Activated CD4-positive, alpha-beta memory T cell treated with anti-CD3 and anti-CD28 coated beads, Interleukin-2, amount 10 ng/mL, durations not matched to agents 7 days and 5 days (primary cell): ENCODE measurements around the gene CLSTN2. TPM values are rescaled to one million over a fixed set of nuclear protein-coding genes. Genes with fewer than 3 reads are reported as not detected.

Source experiments
- CTCF ChIA-PET: fragments of 350-600 bp; sonication (Branson Sonifier 250); formaldehyde crosslinking; loops from one replicate; lab custom pipeline; 2021; ENCODE audit warnings: antibody characterized with exemption, inconsistent platforms; lab: Charles Lee
- POLR2A ChIA-PET: fragments of 350-600 bp; sonication (Branson Sonifier 250); formaldehyde crosslinking; loops from one replicate; lab custom pipeline; 2021; ENCODE audit warnings: antibody characterized with exemption; lab: Charles Lee
- DNase-seq: peaks from one replicate; pipeline ENCODE4 v3.0.0-alpha.2; 2020
- H3K27ac Mint-ChIP-seq: one replicate; pipeline ENCODE4 v1.8.0; 2021; ENCODE audit warnings: mild to moderate bottlenecking, mixed read lengths
- H3K27me3 Mint-ChIP-seq: one replicate; pipeline ENCODE4 v1.8.0; 2021; ENCODE audit warnings: mixed read lengths
- H3K36me3 Mint-ChIP-seq: one replicate; pipeline ENCODE4 v1.8.0; 2021; ENCODE audit warnings: low read depth, mixed read lengths
- H3K4me1 Mint-ChIP-seq: one replicate; pipeline ENCODE4 v1.8.0; 2021; ENCODE audit warnings: mixed read lengths
- H3K4me3 Mint-ChIP-seq: one replicate; pipeline ENCODE4 v1.8.0; 2021; ENCODE audit warnings: mild to moderate bottlenecking, mixed read lengths
- H3K9me3 Mint-ChIP-seq: one replicate; pipeline ENCODE4 v1.8.0; 2021; ENCODE audit warnings: mixed read lengths
- total RNA-seq, 2 experiments: library from RNA; stranded (reverse); gene quantifications; one replicate each; pipeline ENCODE4 v1.2.3, GENCODE V29; 2021

The CLSTN2 gene
- total RNA-seq, 2 experiments from 2014 or later, result not detected

DNA sequence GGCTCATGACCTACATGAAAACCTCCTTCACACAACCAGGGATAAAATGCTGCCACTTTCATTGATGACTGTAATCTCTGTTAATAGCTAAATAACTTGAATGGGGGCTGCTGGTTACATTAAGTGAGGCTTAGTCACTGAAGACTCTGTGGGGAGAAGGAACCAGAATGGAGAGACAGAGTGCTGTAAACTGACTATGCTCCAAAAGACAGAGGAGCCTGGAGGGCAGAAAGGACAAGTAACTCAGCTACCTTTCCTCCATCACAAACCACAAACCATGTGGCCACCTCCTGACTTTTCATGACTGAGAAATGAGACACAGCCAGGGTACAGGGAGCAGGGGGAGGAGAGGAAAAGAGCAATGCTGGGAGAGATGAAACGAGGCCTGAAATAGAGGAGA is 645.8 kb downstream of the CLSTN2 start:
- ChIA-PET POLR2A (no interaction called here), CTCF (no interaction called here)
- Mint-ChIP-seq H3K27ac (no peak overlapping the region), H3K9me3 (no peaks in the 10 kb centered on the region), H3K4me1 (no peaks in the 10 kb centered on the region), H3K36me3 (no peaks in the 10 kb centered on the region), H3K27me3 (no peaks in the 10 kb centered on the region), H3K4me3 (no peak overlapping the region)
- no peak for DNase-seq

- Mint-ChIP-seq H3K4me1 (no peaks in the 10 kb centered on the region), H3K27ac (no peak overlapping the region), H3K4me3 (no peak overlapping the region), H3K9me3 (no peaks in the 10 kb centered on the region), H3K36me3 (no peaks in the 10 kb centered on the region), H3K27me3 (no peaks in the 10 kb centered on the region)
- DNase-seq, result no peak
- POLR2A ChIA-PET, result no interaction called here
- CTCF ChIA-PET, result no interaction called here
Observed at GRCh38 chr3:140584549-140584948, 649.6 kb downstream of the CLSTN2 start.

- Mint-ChIP-seq H3K27me3 (no peaks in the 10 kb centered on the region), H3K36me3 (no peaks in the 10 kb centered on the region), H3K27ac (no peak overlapping the region), H3K9me3 (peaks cover 2% of the 10 kb centered on the region), H3K4me1 (no peaks in the 10 kb centered on the region), H3K4me3 (no peak overlapping the region)
- no peak for DNase-seq
- POLR2A ChIA-PET, result no interaction called here
- CTCF ChIA-PET, result no interaction called here
Observed at GRCh38 chr3:140585828-140586227, 650.8 kb downstream of the CLSTN2 start.

- ChIA-PET CTCF (no interaction called here), POLR2A (no interaction called here)
- Mint-ChIP-seq H3K4me1 (no peaks in the 10 kb centered on the region), H3K36me3 (no peaks in the 10 kb centered on the region), H3K27ac (no peak overlapping the region), H3K27me3 (no peaks in the 10 kb centered on the region), H3K4me3 (no peak overlapping the region), H3K9me3 (peaks cover 2% of the 10 kb centered on the region)
- no peak for DNase-seq
Observed at GRCh38 chr3:140586311-140586710, 651.3 kb downstream of the CLSTN2 start.

DNA sequence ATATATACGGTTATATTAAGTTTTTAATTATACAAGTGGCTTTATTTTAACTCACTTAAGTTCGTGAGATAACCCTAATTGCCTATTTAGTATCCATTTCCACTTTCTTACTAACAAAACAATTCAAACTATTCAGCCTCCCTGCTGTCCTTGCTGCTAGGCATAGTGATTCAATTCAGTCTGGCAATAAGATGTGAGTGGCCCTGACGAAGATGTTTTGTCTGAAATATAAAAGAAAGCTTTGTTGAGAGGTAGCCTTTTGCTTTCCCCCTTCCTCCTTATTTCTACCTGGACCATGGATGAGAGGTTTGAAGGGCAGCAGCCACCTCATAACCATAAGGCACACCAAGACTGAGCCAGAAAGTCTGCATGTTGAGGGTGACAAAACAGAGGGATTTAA is 653.6 kb downstream of the CLSTN2 start:
- Mint-ChIP-seq H3K4me3 (no peak overlapping the region), H3K27me3 (no peaks in the 10 kb centered on the region), H3K9me3 (peaks cover 2% of the 10 kb centered on the region), H3K27ac (no peak overlapping the region), H3K36me3 (no peaks in the 10 kb centered on the region), H3K4me1 (no peaks in the 10 kb centered on the region)
- CTCF ChIA-PET, result no interaction called here
- POLR2A ChIA-PET, result no interaction called here
- DNase-seq, result no peak

DNA sequence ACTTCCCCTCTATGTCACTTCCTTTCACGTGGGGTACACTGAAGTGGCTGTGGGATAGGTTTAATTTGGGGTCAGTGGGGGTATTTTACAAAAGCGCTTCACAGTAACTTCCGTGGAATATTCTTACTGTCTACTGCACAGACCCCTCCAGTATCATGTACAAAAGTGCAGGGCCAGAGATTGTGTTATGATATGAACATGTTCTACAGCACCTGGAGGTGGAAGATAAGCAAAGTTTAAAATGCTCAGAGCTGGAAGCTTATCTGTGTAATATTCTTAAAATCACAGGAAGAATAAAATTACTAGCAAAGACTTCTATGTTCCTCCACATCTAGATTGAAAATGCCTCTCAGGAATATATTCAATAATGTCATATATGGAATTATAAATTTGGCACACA is 658.8 kb downstream of the CLSTN2 start:
- POLR2A ChIA-PET, result no interaction called here
- peaks cover 2% of the 10 kb centered on the region for H3K9me3 Mint-ChIP-seq
- CTCF ChIA-PET, result no interaction called here

DNA sequence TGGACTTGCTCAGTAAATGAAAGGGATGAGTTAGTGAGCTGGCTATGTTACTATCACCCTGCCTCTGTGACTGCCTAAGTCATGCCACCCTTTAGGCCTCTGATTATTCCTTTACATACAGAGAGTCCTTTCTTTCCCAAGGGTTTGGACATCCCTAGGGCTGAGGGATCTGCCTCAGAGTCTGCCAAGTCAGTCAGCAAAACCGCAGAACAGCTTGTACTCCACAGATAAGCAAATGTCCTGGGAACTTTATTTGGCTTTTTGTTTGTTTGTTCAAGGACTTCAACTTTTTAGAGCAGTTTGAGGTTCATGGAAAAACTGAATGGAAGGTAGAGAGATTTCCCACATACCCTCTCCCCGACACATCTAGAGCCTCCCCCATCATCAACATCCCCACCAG is 660.3 kb downstream of the CLSTN2 start:
- Mint-ChIP-seq H3K27me3 (no peaks in the 10 kb centered on the region), H3K9me3 (no peaks in the 10 kb centered on the region), H3K4me1 (no peaks in the 10 kb centered on the region), H3K27ac (no peak overlapping the region), H3K36me3 (no peaks in the 10 kb centered on the region), H3K4me3 (no peak overlapping the region)
- CTCF ChIA-PET, result no interaction called here
- no peak for DNase-seq
- POLR2A ChIA-PET, result no interaction called here

More for the DNA sequence above, 658.8 kb downstream of the CLSTN2 start:
- DNase-seq, result no peak
- no peak overlapping the region for H3K4me3 Mint-ChIP-seq
- no peak overlapping the region for H3K27ac Mint-ChIP-seq
- H3K27me3 Mint-ChIP-seq, result no peaks in the 10 kb centered on the region
- no peaks in the 10 kb centered on the region for H3K4me1 Mint-ChIP-seq
- H3K36me3 Mint-ChIP-seq, result no peaks in the 10 kb centered on the region

DNA sequence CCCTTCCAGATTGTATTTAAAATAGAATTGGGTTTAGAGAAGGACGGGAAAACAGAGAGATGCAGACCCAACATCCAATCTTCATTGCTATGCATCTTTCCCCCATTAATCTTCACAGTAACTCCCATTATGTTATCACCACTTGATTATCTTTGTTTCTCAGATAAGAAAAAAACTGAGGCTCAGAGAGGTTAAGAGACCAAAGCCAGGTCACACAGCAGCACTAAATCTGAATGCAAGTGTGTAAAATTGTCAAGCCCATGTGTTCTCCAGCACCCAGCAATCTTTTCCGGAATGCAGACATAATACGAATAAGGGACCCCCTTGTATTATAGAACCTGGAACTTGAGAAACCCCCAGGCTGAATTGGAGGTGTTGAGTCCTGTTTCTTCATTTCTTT is 662.4 kb downstream of the CLSTN2 start:
- DNase-seq, result no peak
- no peak overlapping the region for H3K4me3 Mint-ChIP-seq
- CTCF ChIA-PET, result no interaction called here
- H3K27ac Mint-ChIP-seq, result no peak overlapping the region
- no peaks in the 10 kb centered on the region for H3K4me1 Mint-ChIP-seq
- H3K9me3 Mint-ChIP-seq, result no peaks in the 10 kb centered on the region
- no peaks in the 10 kb centered on the region for H3K36me3 Mint-ChIP-seq
- no peaks in the 10 kb centered on the region for H3K27me3 Mint-ChIP-seq
- POLR2A ChIA-PET, result no interaction called here

DNA sequence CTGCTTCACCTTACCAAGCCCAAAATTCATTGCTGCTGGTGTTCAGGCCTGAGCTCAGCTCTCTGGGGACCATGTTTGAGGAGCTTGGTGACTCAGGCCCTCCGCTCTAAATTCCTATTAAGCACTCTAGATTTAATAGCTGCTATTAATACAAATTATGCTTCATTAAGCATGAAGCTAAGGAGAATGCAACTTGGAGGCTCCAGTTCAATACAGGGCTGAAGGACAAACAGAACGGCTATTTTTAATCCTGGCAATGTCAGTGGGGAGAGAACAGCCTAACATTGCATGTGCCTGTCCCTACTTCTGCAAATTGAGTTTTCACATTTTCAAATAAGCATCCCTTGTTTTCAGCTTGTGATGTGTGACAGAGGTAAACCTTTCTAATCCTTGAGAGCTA is 662.8 kb downstream of the CLSTN2 start:
- H3K4me1 Mint-ChIP-seq, result no peaks in the 10 kb centered on the region
- H3K36me3 Mint-ChIP-seq, result no peaks in the 10 kb centered on the region
- ChIA-PET CTCF (no interaction called here), POLR2A (no interaction called here)
- DNase-seq, result no peak
- no peak overlapping the region for H3K4me3 Mint-ChIP-seq
- H3K27me3 Mint-ChIP-seq, result no peaks in the 10 kb centered on the region
- H3K27ac Mint-ChIP-seq, result no peak overlapping the region
- H3K9me3 Mint-ChIP-seq, result no peaks in the 10 kb centered on the region

GRCh38 chr3:140599009-140599408 is 664.0 kb downstream of the CLSTN2 start:
- Mint-ChIP-seq H3K27ac (no peak overlapping the region), H3K36me3 (no peaks in the 10 kb centered on the region), H3K4me1 (no peaks in the 10 kb centered on the region), H3K9me3 (no peaks in the 10 kb centered on the region), H3K27me3 (no peaks in the 10 kb centered on the region), H3K4me3 (no peak overlapping the region)
- ChIA-PET POLR2A (no interaction called here), CTCF (no interaction called here)
- no peak for DNase-seq

DNA sequence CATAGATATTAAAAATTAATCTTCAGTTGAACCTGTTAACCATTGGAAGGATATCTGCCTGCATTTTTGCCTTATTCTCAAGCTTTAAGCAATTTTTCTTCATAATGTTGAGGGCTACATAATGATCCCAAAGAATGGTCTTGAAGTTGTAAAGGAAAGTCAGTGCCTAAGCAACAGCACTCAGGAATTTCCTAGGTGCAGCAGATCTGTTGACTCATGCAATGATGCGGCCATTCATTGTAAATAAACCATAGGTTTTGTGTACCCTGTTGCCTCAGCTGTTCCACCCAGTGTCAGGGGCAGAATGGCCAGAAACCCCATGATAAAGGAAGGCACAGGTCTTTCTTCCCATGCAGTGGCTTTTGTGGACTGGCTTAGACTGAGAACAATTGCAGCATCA is 664.5 kb downstream of the CLSTN2 start:
- no peaks in the 10 kb centered on the region for H3K36me3 Mint-ChIP-seq
- CTCF ChIA-PET, result no interaction called here
- no peaks in the 10 kb centered on the region for H3K27me3 Mint-ChIP-seq
- POLR2A ChIA-PET, result no interaction called here
- H3K9me3 Mint-ChIP-seq, result no peaks in the 10 kb centered on the region
- DNase-seq, result no peak
- no peak overlapping the region for H3K4me3 Mint-ChIP-seq
- no peak overlapping the region for H3K27ac Mint-ChIP-seq
- no peaks in the 10 kb centered on the region for H3K4me1 Mint-ChIP-seq

GRCh38 chr3:140601881-140602280 is 666.9 kb downstream of the CLSTN2 start:
- no peak for DNase-seq
- POLR2A ChIA-PET, result no interaction called here
- Mint-ChIP-seq H3K27me3 (no peaks in the 10 kb centered on the region), H3K4me3 (no peak overlapping the region), H3K4me1 (no peaks in the 10 kb centered on the region), H3K36me3 (no peaks in the 10 kb centered on the region), H3K27ac (no peak overlapping the region), H3K9me3 (no peaks in the 10 kb centered on the region)
- CTCF ChIA-PET, result no interaction called here

- Mint-ChIP-seq H3K27me3 (no peaks in the 10 kb centered on the region), H3K4me1 (no peaks in the 10 kb centered on the region), H3K27ac (no peak overlapping the region), H3K36me3 (no peaks in the 10 kb centered on the region), H3K4me3 (no peak overlapping the region), H3K9me3 (no peaks in the 10 kb centered on the region)
- POLR2A ChIA-PET, result no interaction called here
- CTCF ChIA-PET, result no interaction called here
- no peak for DNase-seq
Observed at GRCh38 chr3:140602781-140603180, 667.8 kb downstream of the CLSTN2 start.

GRCh38 chr3:140603766-140604165 is 668.8 kb downstream of the CLSTN2 start:
- no peak overlapping the region for H3K4me3 Mint-ChIP-seq
- POLR2A ChIA-PET, result no interaction called here
- CTCF ChIA-PET, result no interaction called here
- no peaks in the 10 kb centered on the region for H3K9me3 Mint-ChIP-seq
- no peaks in the 10 kb centered on the region for H3K4me1 Mint-ChIP-seq
- no peak for DNase-seq
- no peaks in the 10 kb centered on the region for H3K27me3 Mint-ChIP-seq
- no peak overlapping the region for H3K27ac Mint-ChIP-seq
- H3K36me3 Mint-ChIP-seq, result no peaks in the 10 kb centered on the region

DNA sequence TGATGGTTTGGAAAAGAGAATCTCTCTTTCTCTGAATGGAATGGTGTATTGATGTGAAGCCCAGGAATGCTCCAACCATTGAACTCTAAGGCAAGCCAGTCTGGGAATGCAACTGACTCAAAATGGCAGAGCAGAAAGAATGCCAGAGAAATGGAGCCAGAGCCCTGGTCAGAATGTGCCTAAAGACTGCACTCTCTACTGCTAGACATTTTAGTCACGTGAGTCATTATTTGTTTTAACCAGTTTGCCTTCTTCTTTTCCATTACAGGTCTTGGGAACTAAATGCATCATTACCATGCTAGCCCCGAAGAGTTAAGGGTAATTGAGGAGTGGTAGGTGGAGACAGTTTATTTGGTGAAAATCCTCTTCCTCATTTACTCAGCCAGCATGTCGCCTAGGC is 675.6 kb downstream of the CLSTN2 start:
- Mint-ChIP-seq H3K36me3 (no peaks in the 10 kb centered on the region), H3K4me1 (no peaks in the 10 kb centered on the region), H3K27ac (no peak overlapping the region), H3K27me3 (no peaks in the 10 kb centered on the region), H3K9me3 (no peaks in the 10 kb centered on the region), H3K4me3 (no peak overlapping the region)
- ChIA-PET POLR2A (no interaction called here), CTCF (no interaction called here)
- DNase-seq, result no peak
